Chondrocyte (in vitro differentiated cells): ENCODE results near the gene ST6GALNAC4. TPM values are rescaled to one million over a fixed set of nuclear protein-coding genes. Genes with fewer than 3 reads are reported as not detected.

ENCODE experiments used
- DNase-seq: peaks from one replicate; pipeline ENCODE4 v3.0.0; 2021; ENCODE audit warnings: mixed read lengths, low spot score
- H3K27ac Mint-ChIP-seq: one replicate; pipeline ENCODE4 v1.8.0; 2021; ENCODE audit warnings: mild to moderate bottlenecking, moderate library complexity, mixed read lengths; ENCODE audit not compliant: unreplicated experiment
- H3K27me3 Mint-ChIP-seq: 2 replicates; pipeline ENCODE4 v1.8.0; 2021; ENCODE audit warnings: low read depth, mixed read lengths
- H3K36me3 Mint-ChIP-seq: 2 replicates; pipeline ENCODE4 v1.8.0; 2021; ENCODE audit warnings: low read depth, mixed read lengths
- H3K4me1 Mint-ChIP-seq: 2 replicates; pipeline ENCODE4 v1.8.0; 2021; ENCODE audit warnings: low read depth, mild to moderate bottlenecking, mixed read lengths
- H3K4me3 Mint-ChIP-seq: one replicate; pipeline ENCODE4 v1.8.0; 2021; ENCODE audit warnings: mild to moderate bottlenecking, moderate library complexity, mixed read lengths; ENCODE audit not compliant: unreplicated experiment
- H3K9me3 Mint-ChIP-seq: 2 replicates; pipeline ENCODE4 v1.8.0; 2021; ENCODE audit warnings: low read depth, mixed read lengths
- total RNA-seq: library from RNA; stranded (reverse); gene quantifications from 3 replicates; pipeline ENCODE4 v1.2.1, GENCODE V29; 2021
- TF ChIP-seq, protein P1 (sequence below): fragments of 200-600 bp; sonication (generic); IDR thresholded peaks from 2 replicates; pipeline ENCODE4 v1.5.0; 2021; ENCODE audit warnings: antibody characterized with exemption, mild to moderate bottlenecking, moderate library complexity

ST6GALNAC4 gene
- total RNA-seq, 1 donor from 2014 or later: 25.5 TPM

- Mint-ChIP-seq H3K27me3 (no peaks in the 10 kb centered on the region), H3K4me1 (peaks cover 17% of the 10 kb centered on the region), H3K36me3 (peaks cover 7% of the 10 kb centered on the region), H3K9me3 (no peaks in the 10 kb centered on the region), H3K27ac (no peak overlapping the region), H3K4me3 (no peak overlapping the region)
- TF ChIP-seq, protein P1, sequence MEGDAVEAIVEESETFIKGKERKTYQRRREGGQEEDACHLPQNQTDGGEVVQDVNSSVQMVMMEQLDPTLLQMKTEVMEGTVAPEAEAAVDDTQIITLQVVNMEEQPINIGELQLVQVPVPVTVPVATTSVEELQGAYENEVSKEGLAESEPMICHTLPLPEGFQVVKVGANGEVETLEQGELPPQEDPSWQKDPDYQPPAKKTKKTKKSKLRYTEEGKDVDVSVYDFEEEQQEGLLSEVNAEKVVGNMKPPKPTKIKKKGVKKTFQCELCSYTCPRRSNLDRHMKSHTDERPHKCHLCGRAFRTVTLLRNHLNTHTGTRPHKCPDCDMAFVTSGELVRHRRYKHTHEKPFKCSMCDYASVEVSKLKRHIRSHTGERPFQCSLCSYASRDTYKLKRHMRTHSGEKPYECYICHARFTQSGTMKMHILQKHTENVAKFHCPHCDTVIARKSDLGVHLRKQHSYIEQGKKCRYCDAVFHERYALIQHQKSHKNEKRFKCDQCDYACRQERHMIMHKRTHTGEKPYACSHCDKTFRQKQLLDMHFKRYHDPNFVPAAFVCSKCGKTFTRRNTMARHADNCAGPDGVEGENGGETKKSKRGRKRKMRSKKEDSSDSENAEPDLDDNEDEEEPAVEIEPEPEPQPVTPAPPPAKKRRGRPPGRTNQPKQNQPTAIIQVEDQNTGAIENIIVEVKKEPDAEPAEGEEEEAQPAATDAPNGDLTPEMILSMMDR: no peak
- DNase-seq: no peak
Observed at GRCh38 chr9:127908660-127908926, 8.2 kb downstream of the ST6GALNAC4 start.

DNA sequence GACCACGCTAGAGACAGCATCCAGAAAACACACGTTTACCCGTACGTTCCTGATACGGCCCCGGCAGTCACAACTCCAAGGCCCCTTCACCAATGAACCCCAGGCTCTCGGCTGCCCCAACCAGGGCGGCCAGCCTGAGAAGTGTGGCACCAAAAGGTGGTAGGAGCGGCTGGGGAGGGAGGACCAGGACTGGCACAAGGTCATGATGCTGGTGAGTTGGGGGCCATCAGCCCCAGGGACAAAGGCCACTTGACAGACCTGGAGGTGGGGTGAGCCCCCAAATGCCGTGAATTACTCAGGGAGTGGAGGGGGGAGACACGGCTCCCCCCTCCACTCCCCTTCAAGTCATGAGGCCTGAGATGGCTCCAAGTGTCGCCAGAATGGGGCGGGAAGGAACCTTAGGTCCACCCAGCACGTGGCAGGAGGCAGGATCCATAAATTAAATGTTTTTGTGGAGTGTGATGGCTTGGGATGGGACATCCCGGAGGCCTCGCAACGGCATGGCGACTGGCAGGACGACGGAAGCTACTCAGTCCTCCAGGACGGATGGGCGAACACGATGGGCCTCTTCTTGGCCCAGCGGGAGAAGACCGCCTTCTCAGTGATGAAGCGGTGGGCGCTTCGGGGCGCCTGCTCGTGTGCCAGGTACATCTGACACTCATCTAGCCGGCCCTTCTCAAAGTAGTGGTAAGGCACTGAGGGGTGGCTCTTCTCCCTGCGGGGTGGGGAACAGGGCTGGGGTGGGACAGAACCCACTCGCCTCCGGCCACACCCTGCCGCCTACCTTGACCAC lies 8.8 kb downstream of the ST6GALNAC4 start:
- no peaks in the 10 kb centered on the region for H3K27me3 Mint-ChIP-seq
- no peak overlapping the region for H3K4me3 Mint-ChIP-seq
- H3K27ac Mint-ChIP-seq: no peak overlapping the region
- H3K36me3 Mint-ChIP-seq: peaks cover 7% of the 10 kb centered on the region
- H3K4me1 Mint-ChIP-seq: peaks cover 23% of the 10 kb centered on the region
- peak; percentile 83 for DNase-seq
- TF ChIP-seq, protein P1: no peak
- H3K9me3 Mint-ChIP-seq: no peaks in the 10 kb centered on the region

- no peaks in the 10 kb centered on the region for H3K27me3 Mint-ChIP-seq
- no peaks in the 10 kb centered on the region for H3K9me3 Mint-ChIP-seq
- H3K4me1 Mint-ChIP-seq: peaks cover 27% of the 10 kb centered on the region
- H3K36me3 Mint-ChIP-seq: peaks cover 2% of the 10 kb centered on the region
- TF ChIP-seq, protein P1: no peak
- peak; percentile 69 for DNase-seq
- no peak overlapping the region for H3K4me3 Mint-ChIP-seq
- H3K27ac Mint-ChIP-seq: peak overlapping the region; percentile 73
Observed at GRCh38 chr9:127905788-127906191, 11.1 kb downstream of the ST6GALNAC4 start.

DNA sequence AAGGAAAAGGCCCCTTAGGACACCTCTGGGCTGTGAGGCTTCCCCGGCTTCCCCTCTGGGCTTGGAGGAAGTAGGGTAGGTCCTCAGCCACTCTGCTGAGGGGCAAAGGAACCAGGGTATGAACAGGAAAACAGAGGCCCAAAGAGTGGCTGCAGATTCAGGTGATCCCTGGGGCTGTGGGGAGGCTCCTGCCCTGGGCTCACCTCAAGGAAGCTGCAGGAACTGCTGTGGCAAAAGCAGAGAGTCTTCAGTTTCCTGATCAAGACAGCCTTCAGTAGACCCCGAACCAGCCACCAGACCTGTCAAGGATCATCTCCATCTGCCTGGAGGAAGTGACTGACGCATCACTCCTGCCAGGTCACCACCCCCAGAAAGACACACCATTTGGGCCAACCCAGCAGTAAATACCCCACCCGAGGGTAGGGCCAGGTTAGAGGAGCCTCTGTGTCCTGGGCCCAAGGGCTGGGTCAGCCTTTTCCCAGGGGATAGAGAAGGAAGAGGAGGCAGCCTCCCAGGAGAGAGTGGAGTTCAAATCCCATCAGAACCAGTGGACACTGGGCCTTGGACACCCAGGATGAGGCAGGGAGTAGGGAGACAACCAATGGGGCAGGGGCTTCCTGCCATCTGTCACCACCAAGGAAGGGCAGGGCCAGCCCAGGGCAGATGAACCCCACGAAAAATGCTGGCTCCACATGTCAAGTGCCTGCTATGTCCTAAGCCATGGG lies 11.7 kb downstream of the ST6GALNAC4 start:
- peaks cover 1% of the 10 kb centered on the region for H3K36me3 Mint-ChIP-seq
- no peaks in the 10 kb centered on the region for H3K27me3 Mint-ChIP-seq
- H3K4me3 Mint-ChIP-seq: no peak overlapping the region
- peak overlapping the region; percentile 22 for H3K27ac Mint-ChIP-seq
- DNase-seq: no peak
- no peaks in the 10 kb centered on the region for H3K9me3 Mint-ChIP-seq
- TF ChIP-seq, protein P1: no peak
- peaks cover 27% of the 10 kb centered on the region for H3K4me1 Mint-ChIP-seq

- peaks cover 32% of the 10 kb centered on the region for H3K4me1 Mint-ChIP-seq
- H3K27me3 Mint-ChIP-seq: no peaks in the 10 kb centered on the region
- TF ChIP-seq, protein P1: no peak
Observed at GRCh38 chr9:127904561-127905003, 12.3 kb downstream of the ST6GALNAC4 start.

More at GRCh38 chr9:127904561-127905003, 12.3 kb downstream of the ST6GALNAC4 start:
- no peaks in the 10 kb centered on the region for H3K9me3 Mint-ChIP-seq
- no peak overlapping the region for H3K4me3 Mint-ChIP-seq
- peak overlapping the region; percentile 61 for H3K27ac Mint-ChIP-seq
- peaks cover 1% of the 10 kb centered on the region for H3K36me3 Mint-ChIP-seq
- DNase-seq: no peak
